HG02970 (cell line): ENCODE data around the gene ZMYND10.

ENCODE experiments used
- ATAC-seq: cut with Tn5 transposase; IDR thresholded peaks from one replicate; pipeline ENCODE4 v1.9.1; 2021; ENCODE audit warnings: mild to moderate bottlenecking, moderate library complexity, moderate number of reproducible peaks; ENCODE audit not compliant: unreplicated experiment, low FRiP score

Gene ZMYND10

GRCh38 chr3:50293079-50293801 lies 52.3 kb downstream of the ZMYND10 start:
- ATAC-seq: no peak

GRCh38 chr3:50292159-50293078 lies 53.1 kb downstream of the ZMYND10 start, which contains the start of gene IFRD2:
TSS of gene IFRD2 (minus strand) at chr3:50292429. CDS start at chr3:50292274, 155 bp downstream.
- ATAC-seq: peak; percentile 92
